H1 (cell line): ENCODE measurements around the gene TAS2R38. TPM values are rescaled to one million over a fixed set of nuclear protein-coding genes. Genes with fewer than 3 reads are reported as not detected.

Experiments used
- CTCF ChIA-PET: fragments of 300-600 bp; sonication (Branson Sonifier 250); formaldehyde crosslinking; loops from one replicate; lab custom pipeline; 2021; ENCODE audit not compliant: partially characterized antibody; lab: Charles Lee
- POLR2A ChIA-PET: fragments of 300-600 bp; sonication (Branson Sonifier 250); formaldehyde crosslinking; loops from one replicate; lab custom pipeline; 2021; ENCODE audit warnings: inconsistent platforms; ENCODE audit not compliant: partially characterized antibody; lab: Charles Lee
- DNase-seq, 2 experiments: peaks; one replicate each; pipeline versions ENCODE4 v3.0.0 to v3.0.0-alpha.2; 2010 to 2022; ENCODE audit warnings: low spot score in 2 of 2, low read depth in 1 of 2, mixed read lengths in 1 of 2
- FAIRE-seq: peaks from 2 replicates; lab custom pipeline; 2011; peaks lifted over from hg19 to GRCh38; lab: Jason Lieb, UNC
- H2AFZ ChIP-seq: 2 replicates; pipeline ENCODE4 v1.8.1; 2012; ENCODE audit warnings: low read length, inconsistent platforms
- H2AK5ac ChIP-seq: 2 replicates; pipeline ENCODE4 v1.6.1; 2013; ENCODE audit warnings: low read depth, low read length
- H2BK120ac ChIP-seq: replicated peaks from 2 replicates; pipeline ENCODE3; 2013; ENCODE audit warnings: low read depth, low read length, inconsistent platforms
- H2BK12ac ChIP-seq: 2 replicates; pipeline ENCODE4 v1.6.1; 2013; ENCODE audit warnings: low read depth, low read length
- H2BK15ac ChIP-seq: 2 replicates; pipeline ENCODE4 v1.6.1; 2013; ENCODE audit warnings: low read length
- H2BK20ac ChIP-seq: 2 replicates; pipeline ENCODE4 v1.6.1; 2013; ENCODE audit warnings: low read length
- H2BK5ac ChIP-seq: 2 replicates; pipeline ENCODE4 v1.6.1; 2013; ENCODE audit warnings: low read depth, low read length
- H3K14ac ChIP-seq: 2 replicates; pipeline ENCODE4 v1.6.1; 2013; ENCODE audit warnings: inconsistent platforms; ENCODE audit not compliant: insufficient read length
- H3K18ac ChIP-seq: 2 replicates; pipeline ENCODE4 v1.6.1; 2013; ENCODE audit warnings: low read length; ENCODE audit errors: extremely low read depth
- H3K23ac ChIP-seq: 2 replicates; pipeline ENCODE4 v1.6.1; 2013; ENCODE audit warnings: inconsistent platforms; ENCODE audit not compliant: insufficient read length
- H3K23me2 ChIP-seq: 2 replicates; pipeline ENCODE4 v1.6.1; 2013; ENCODE audit warnings: low read depth, low read length
- H3K27ac ChIP-seq: 2 replicates; pipeline ENCODE4 v1.6.1; 2011; ENCODE audit warnings: low read depth, low read length, inconsistent platforms
- H3K27me3 ChIP-seq, 4 experiments: replicated peaks in 1 of 4; 1 replicate in 1 of 4; 2 replicates in 3 of 4; pipeline versions ENCODE4 v1.6.1 to v1.8.1; 2011 to 2013; ENCODE audit warnings: low read length in 3 of 4, mild to moderate bottlenecking in 3 of 4, inconsistent platforms in 2 of 4, mixed read lengths in 2 of 4, moderate library complexity in 1 of 4; ENCODE audit not compliant: control insufficient read depth in 3 of 4, insufficient read depth in 3 of 4; ENCODE audit errors: extremely low read depth in 1 of 4
- H3K36me3 ChIP-seq, 4 experiments: 2 replicates each; pipeline versions ENCODE4 v1.6.1 to v1.8.1; 2011 to 2013; ENCODE audit warnings: mild to moderate bottlenecking in 4 of 4, low read length in 3 of 4, moderate library complexity in 2 of 4, control low read depth in 1 of 4, inconsistent platforms in 1 of 4; ENCODE audit not compliant: insufficient read depth in 4 of 4, control insufficient read depth in 2 of 4
- H3K4ac ChIP-seq: replicated peaks from 2 replicates; pipeline ENCODE3; 2013; ENCODE audit warnings: low read length, low read depth, mixed read lengths, inconsistent platforms; ENCODE audit not compliant: insufficient read length
- H3K4me1 ChIP-seq, 4 experiments: replicated peaks in 1 of 4; 1 replicate in 1 of 4; 2 replicates in 3 of 4; pipeline versions ENCODE4 v1.6.1 to v1.8.1; 2011 to 2013; ENCODE audit warnings: low read length in 3 of 4, inconsistent platforms in 2 of 4, mixed read lengths in 1 of 4; ENCODE audit not compliant: insufficient read depth in 4 of 4, control insufficient read depth in 3 of 4
- H3K4me2 ChIP-seq, 2 experiments: 2 replicates each; pipeline versions ENCODE4 v1.6.1 to v1.8.1; 2011 to 2013; ENCODE audit warnings: low read depth in 2 of 2, low read length in 2 of 2, control low read depth in 1 of 2, inconsistent platforms in 1 of 2, mild to moderate bottlenecking in 1 of 2; ENCODE audit not compliant: insufficient read depth in 1 of 2
- H3K4me3 ChIP-seq, 4 experiments: fragments of 200-600, 300-600 bp in 1 of 4; sonication (generic), shearing (Covaris generic), sonication (Bioruptor Twin) in 1 of 4; 2 replicates each; pipeline versions ENCODE4 v1.5.1 to v1.8.1; 2011 to 2016; ENCODE audit warnings: low read length in 4 of 4, low read depth in 3 of 4, control low read depth in 2 of 4, inconsistent platforms in 2 of 4, mild to moderate bottlenecking in 2 of 4, mixed read lengths in 1 of 4, moderate library complexity in 1 of 4; ENCODE audit not compliant: insufficient read depth in 2 of 4; ENCODE audit errors: extremely low read depth in 1 of 4
- H3K56ac ChIP-seq: replicated peaks from 2 replicates; pipeline ENCODE3; 2013; ENCODE audit warnings: low read depth, mild to moderate bottlenecking, mixed read lengths, low read length, inconsistent platforms; ENCODE audit not compliant: insufficient read length
- H3K79me1 ChIP-seq: 2 replicates; pipeline ENCODE4 v1.6.1; 2013; ENCODE audit warnings: low read depth, low read length, control low read depth
- H3K79me2 ChIP-seq, 2 experiments: 2 replicates each; pipeline versions ENCODE4 v1.6.1 to v1.8.1; 2012 to 2013; ENCODE audit warnings: low read length in 2 of 2, mild to moderate bottlenecking in 2 of 2, inconsistent platforms in 1 of 2; ENCODE audit not compliant: insufficient read depth in 2 of 2, control insufficient read depth in 1 of 2
- H3K9ac ChIP-seq, 4 experiments: replicated peaks in 1 of 4; 1 replicate in 1 of 4; 2 replicates in 3 of 4; pipeline versions ENCODE4 v1.6.1 to v1.8.1; 2011 to 2013; ENCODE audit warnings: low read depth in 3 of 4, low read length in 3 of 4, control low read depth in 2 of 4, mild to moderate bottlenecking in 2 of 4, moderate library complexity in 2 of 4, inconsistent platforms in 1 of 4; ENCODE audit errors: extremely low read depth in 1 of 4
- H3K9me3 ChIP-seq, 2 experiments: 2 replicates each; pipeline versions ENCODE4 v1.6.1 to v1.8.1; 2012 to 2013; ENCODE audit warnings: mild to moderate bottlenecking in 2 of 2, moderate library complexity in 2 of 2, control low read depth in 1 of 2, inconsistent platforms in 1 of 2, low read depth in 1 of 2, low read length in 1 of 2, mixed read lengths in 1 of 2; ENCODE audit not compliant: insufficient read depth in 2 of 2
- H4K20me1 ChIP-seq, 2 experiments: replicated peaks in 1 of 2; 2 replicates each; pipeline versions ENCODE3 to v1.8.1; 2011 to 2013; ENCODE audit warnings: inconsistent platforms in 2 of 2, low read length in 2 of 2, mild to moderate bottlenecking in 1 of 2; ENCODE audit not compliant: insufficient read depth in 2 of 2, control insufficient read depth in 1 of 2
- H4K5ac ChIP-seq: 2 replicates; pipeline ENCODE4 v1.6.1; 2013; ENCODE audit warnings: low read length, low read depth, mixed read lengths, inconsistent platforms; ENCODE audit not compliant: insufficient read length
- H4K8ac ChIP-seq: 2 replicates; pipeline ENCODE4 v1.8.0; 2013; ENCODE audit warnings: mild to moderate bottlenecking, moderate library complexity, low read length, inconsistent platforms; ENCODE audit not compliant: insufficient read depth; ENCODE audit errors: extremely low read depth
- H4K91ac ChIP-seq: replicated peaks from 2 replicates; pipeline ENCODE3; 2013; ENCODE audit warnings: low read length, mixed read lengths, inconsistent platforms; ENCODE audit not compliant: insufficient read length
- CEBPB ChIP-seq: IDR thresholded peaks from 2 replicates; pipeline ENCODE4 v1.6.1; 2012; ENCODE audit warnings: low read depth, low read length
- CTBP2 ChIP-seq: IDR thresholded peaks from 2 replicates; pipeline ENCODE4 v1.7.0; 2011; ENCODE audit warnings: borderline replicate concordance, mild to moderate bottlenecking, moderate library complexity, mixed read lengths, low read length; ENCODE audit not compliant: insufficient read depth, insufficient read length
- JUND ChIP-seq: IDR thresholded peaks from 2 replicates; pipeline ENCODE4 v1.6.1; 2011; ENCODE audit warnings: mild to moderate bottlenecking, improper control_type of control experiment, low read length
- TEAD4 ChIP-seq: IDR thresholded peaks from 2 replicates; pipeline ENCODE4 v1.6.1; 2012; ENCODE audit warnings: low read depth, low read length, inconsistent platforms, mixed read lengths
- WGBS, 2 experiments: shearing (Covaris generic) in 1 of 2; methylation state at CpG; one replicate each; pipeline versions ENCODE4 v1.1.6 to v1.1.7; 2013 to 2015; ENCODE audit warnings: low lambda C conversion rate in 2 of 2, mixed read lengths in 2 of 2, inconsistent platforms in 1 of 2, low coverage in 1 of 2, missing lambda C conversion rate in 1 of 2; ENCODE audit not compliant: insufficient replicate concordance in 2 of 2, insufficient coverage in 1 of 2, insufficient read length in 1 of 2; ENCODE audit errors: extremely low coverage in 1 of 2, missing lambda C conversion rate in 1 of 2; 5-methylcytosine and 5-hydroxymethylcytosine counted together
- polyA plus RNA-seq, 7 experiments: library from polyadenylated mRNA; depleted of rRNA in 3 of 7; stranded (reverse) in 5 of 7; unstranded in 2 of 7; fragments of >200 nt in 5 of 7; fragments of 200-250 nt in 2 of 7; gene quantifications; 1 replicate in 5 of 7; 2 replicates in 1 of 7; 4 replicates in 1 of 7; pipeline versions ENCODE4 v1.2.1 to v1.2.3, GENCODE V29; 2011 to 2013; ENCODE audit warnings: missing spikeins in 2 of 7, mixed read lengths in 2 of 7
- total RNA-seq: library from RNA; stranded (reverse); fragmentation: NEBNext Ultra II Directional; extraction: Animal tissue kit (Norgen Biotek cat#: 25700); gene quantifications from 2 replicates; pipeline ENCODE4 v1.2.1, GENCODE V29; 2021

The TAS2R38 gene
- total and polyA plus RNA-seq, 2 of the 8 experiments (the other 6 are each of a cell fraction or from before 2014, with no cell fraction given) = 0.11 TPM; not detected in 1

GRCh38 chr7:141952461-141952860 is 21.1 kb downstream of the TAS2R38 start:
- Histone ChIP-seq H3K14ac (no peak overlapping the region), H3K56ac (no peak overlapping the region), H3K23ac (no peak overlapping the region), H3K27ac (no peak overlapping the region), H3K27me3 (no peaks in the 10 kb centered on the region), H3K4me2 (no peak overlapping the region), H2BK20ac (no peak overlapping the region), H3K18ac (no peak overlapping the region), H4K8ac (no peak overlapping the region), H3K4me3 (no peak overlapping the region), H4K91ac (no peak overlapping the region), H2BK120ac (no peak overlapping the region), H2BK12ac (no peak overlapping the region), H3K4me1 (peaks cover 0 to 6% (median 2%) of the 10 kb centered on the region in 4 experiments; a peak in 3 of 7 replicates), H2BK5ac (no peak overlapping the region; the same call in 1 of the 2 replicates), H2BK15ac (no peak overlapping the region), H3K79me1 (no peaks in the 10 kb centered on the region), H4K20me1 (no peaks in the 10 kb centered on the region), H3K9ac (no peak overlapping the region), H2AK5ac (no peak overlapping the region), H3K4ac (no peak overlapping the region), H4K5ac (no peak overlapping the region), H3K36me3 (no peaks in the 10 kb centered on the region), H2AFZ (no peak overlapping the region), H3K79me2 (no peaks in the 10 kb centered on the region), H3K9me3 (no peaks in the 10 kb centered on the region), H3K23me2 (no peaks in the 10 kb centered on the region)
- POLR2A ChIA-PET = no interaction called here
- TF ChIP-seq TEAD4 (no peak), CTBP2 (no peak), CEBPB (no peak), JUND (no peak)
- CTCF ChIA-PET = no interaction called here
- WGBS, 2 experiments = 94% methylated on average over 1 of the region's 1 CpG; no CpG with 5 or more reads in 1 of the 2 experiments
- FAIRE-seq (no peak), DNase-seq (no peak)
